ENCODE measurements around the gene CCDC197. TPM values are rescaled to one million over a fixed set of nuclear protein-coding genes. Genes with fewer than 3 reads are reported as not detected.

CCDC197 gene
- total RNA-seq, 1 donor from 2014 or later, result not detected

GRCh38 chr14:93987376-93987775 lies 9.7 kb upstream of the CCDC197 start:
- peak; percentile 66 for DNase-seq (ENCODE audit: low spot score)
- no peaks in the 10 kb centered on the region for H3K9me3 Mint-ChIP-seq (ENCODE audit: low read depth)
- H3K4me1 Mint-ChIP-seq (ENCODE audit: low read depth), result peaks cover 29% of the 10 kb centered on the region
- no peak overlapping the region for H3K27ac Mint-ChIP-seq (ENCODE audit: unreplicated experiment)
- H3K36me3 Mint-ChIP-seq (ENCODE audit: low read depth), result no peaks in the 10 kb centered on the region
- H3K4me3 Mint-ChIP-seq (ENCODE audit: unreplicated experiment), result no peak overlapping the region
- H3K27me3 Mint-ChIP-seq (ENCODE audit: low read depth), result peaks cover 22% of the 10 kb centered on the region
- TF ChIP-seq, protein P1, sequence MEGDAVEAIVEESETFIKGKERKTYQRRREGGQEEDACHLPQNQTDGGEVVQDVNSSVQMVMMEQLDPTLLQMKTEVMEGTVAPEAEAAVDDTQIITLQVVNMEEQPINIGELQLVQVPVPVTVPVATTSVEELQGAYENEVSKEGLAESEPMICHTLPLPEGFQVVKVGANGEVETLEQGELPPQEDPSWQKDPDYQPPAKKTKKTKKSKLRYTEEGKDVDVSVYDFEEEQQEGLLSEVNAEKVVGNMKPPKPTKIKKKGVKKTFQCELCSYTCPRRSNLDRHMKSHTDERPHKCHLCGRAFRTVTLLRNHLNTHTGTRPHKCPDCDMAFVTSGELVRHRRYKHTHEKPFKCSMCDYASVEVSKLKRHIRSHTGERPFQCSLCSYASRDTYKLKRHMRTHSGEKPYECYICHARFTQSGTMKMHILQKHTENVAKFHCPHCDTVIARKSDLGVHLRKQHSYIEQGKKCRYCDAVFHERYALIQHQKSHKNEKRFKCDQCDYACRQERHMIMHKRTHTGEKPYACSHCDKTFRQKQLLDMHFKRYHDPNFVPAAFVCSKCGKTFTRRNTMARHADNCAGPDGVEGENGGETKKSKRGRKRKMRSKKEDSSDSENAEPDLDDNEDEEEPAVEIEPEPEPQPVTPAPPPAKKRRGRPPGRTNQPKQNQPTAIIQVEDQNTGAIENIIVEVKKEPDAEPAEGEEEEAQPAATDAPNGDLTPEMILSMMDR (IDR thresholded peaks at IDR 0.05), result no peak

GRCh38 chr14:93987815-93988476 lies 9.2 kb upstream of the CCDC197 start:
- Mint-ChIP-seq H3K9me3 (ENCODE audit: low read depth) (no peaks in the 10 kb centered on the region), H3K36me3 (ENCODE audit: low read depth) (no peaks in the 10 kb centered on the region), H3K4me1 (ENCODE audit: low read depth) (peaks cover 29% of the 10 kb centered on the region), H3K4me3 (ENCODE audit: unreplicated experiment) (no peak overlapping the region), H3K27me3 (ENCODE audit: low read depth) (peaks cover 21% of the 10 kb centered on the region), H3K27ac (ENCODE audit: unreplicated experiment) (no peak overlapping the region)
- TF ChIP-seq, protein P1 (IDR thresholded peaks at IDR 0.05), result no peak
- DNase-seq (ENCODE audit: low spot score), result peak; percentile 21

DNA sequence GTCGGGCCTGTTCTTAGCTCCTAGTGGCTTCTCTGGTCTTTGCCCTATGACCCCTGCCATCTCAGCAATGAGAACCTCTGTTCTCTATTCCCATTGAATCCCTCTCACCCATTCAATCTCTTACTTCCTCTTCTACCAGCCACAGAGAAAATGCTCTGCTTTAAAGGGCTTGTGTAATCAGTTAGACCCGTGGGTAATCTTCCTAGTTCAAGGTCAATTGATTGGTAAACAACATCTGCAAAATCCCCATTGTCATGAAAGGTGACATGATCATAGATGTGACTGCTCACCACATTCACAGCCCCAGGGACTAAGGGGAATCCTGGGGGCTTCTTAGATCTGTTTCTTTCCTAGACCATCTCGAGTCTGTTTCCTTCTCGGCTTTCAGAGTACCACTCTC lies 7.2 kb upstream of the CCDC197 start:
- TF ChIP-seq, protein P1 (IDR thresholded peaks at IDR 0.05), result no peak
- no peaks in the 10 kb centered on the region for H3K36me3 Mint-ChIP-seq (ENCODE audit: low read depth)
- no peaks in the 10 kb centered on the region for H3K9me3 Mint-ChIP-seq (ENCODE audit: low read depth)
- no peak for DNase-seq (ENCODE audit: low spot score)
- H3K4me3 Mint-ChIP-seq (ENCODE audit: unreplicated experiment), result no peak overlapping the region
- H3K27me3 Mint-ChIP-seq (ENCODE audit: low read depth), result peaks cover 20% of the 10 kb centered on the region
- H3K27ac Mint-ChIP-seq (ENCODE audit: unreplicated experiment), result no peak overlapping the region
- H3K4me1 Mint-ChIP-seq (ENCODE audit: low read depth), result peaks cover 23% of the 10 kb centered on the region

DNA sequence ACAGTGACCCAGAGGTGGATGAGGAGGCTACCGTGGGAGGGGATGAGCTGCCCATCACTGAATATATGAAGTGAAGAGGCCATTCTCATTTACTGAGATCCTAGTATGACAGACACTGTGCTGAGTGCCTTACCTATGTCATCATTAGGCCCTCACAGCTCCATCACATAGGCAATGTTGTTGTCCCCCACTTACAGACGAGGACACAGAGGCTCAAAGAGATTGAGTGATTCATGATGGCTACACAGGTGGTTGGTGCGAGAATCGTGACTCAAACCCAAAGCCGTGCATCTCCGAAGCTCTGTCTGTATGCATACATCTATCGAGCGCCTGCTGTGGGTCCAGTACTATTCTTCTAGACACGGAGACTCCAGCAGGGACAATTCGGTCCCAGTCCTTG lies 5.9 kb upstream of the CCDC197 start:
- H3K9me3 Mint-ChIP-seq (ENCODE audit: low read depth), result no peaks in the 10 kb centered on the region
- no peaks in the 10 kb centered on the region for H3K36me3 Mint-ChIP-seq (ENCODE audit: low read depth)
- no peak for DNase-seq (ENCODE audit: low spot score)
- no peak overlapping the region for H3K4me3 Mint-ChIP-seq (ENCODE audit: unreplicated experiment)
- peaks cover 24% of the 10 kb centered on the region for H3K4me1 Mint-ChIP-seq (ENCODE audit: low read depth)
- TF ChIP-seq, protein P1 (IDR thresholded peaks at IDR 0.05), result no peak
- no peak overlapping the region for H3K27ac Mint-ChIP-seq (ENCODE audit: unreplicated experiment)
- peaks cover 23% of the 10 kb centered on the region for H3K27me3 Mint-ChIP-seq (ENCODE audit: low read depth)

DNA sequence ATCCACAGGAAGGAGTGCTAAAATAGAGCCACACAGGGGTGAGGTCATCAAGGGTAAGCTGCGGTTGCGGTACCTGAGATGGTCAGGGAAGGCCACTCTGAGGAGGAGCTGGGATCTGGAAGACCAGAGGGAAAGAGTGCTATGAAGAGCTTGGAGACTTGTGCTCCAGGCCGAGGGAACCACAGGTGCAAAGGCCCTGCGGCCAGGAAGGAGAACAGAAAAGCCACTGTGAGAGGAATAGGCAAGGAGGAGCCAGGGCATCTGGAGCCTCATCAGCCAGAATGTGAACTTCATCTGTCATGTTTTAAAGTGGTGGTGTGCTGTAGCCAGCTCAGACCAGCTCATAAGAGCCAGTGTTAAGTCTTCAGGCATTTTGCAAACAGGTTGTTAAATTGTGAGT lies 5.5 kb upstream of the CCDC197 start:
- Mint-ChIP-seq H3K9me3 (ENCODE audit: low read depth) (no peaks in the 10 kb centered on the region), H3K27ac (ENCODE audit: unreplicated experiment) (no peak overlapping the region), H3K4me1 (ENCODE audit: low read depth) (peaks cover 22% of the 10 kb centered on the region), H3K4me3 (ENCODE audit: unreplicated experiment) (no peak overlapping the region), H3K27me3 (ENCODE audit: low read depth) (peaks cover 23% of the 10 kb centered on the region), H3K36me3 (ENCODE audit: low read depth) (no peaks in the 10 kb centered on the region)
- TF ChIP-seq, protein P1 (IDR thresholded peaks at IDR 0.05), result no peak
- no peak for DNase-seq (ENCODE audit: low spot score)
